ENCODE data around the gene RABAC1. TPM values are rescaled to one million over a fixed set of nuclear protein-coding genes. Genes with fewer than 3 reads are reported as not detected.
A peak's percentile ranks its signal among the peaks of the same experiment; 100 is the strongest.

RABAC1 gene
- total RNA-seq, 4 donors from 2014 or later: 75.6 to 235 (median 165) TPM

DNA sequence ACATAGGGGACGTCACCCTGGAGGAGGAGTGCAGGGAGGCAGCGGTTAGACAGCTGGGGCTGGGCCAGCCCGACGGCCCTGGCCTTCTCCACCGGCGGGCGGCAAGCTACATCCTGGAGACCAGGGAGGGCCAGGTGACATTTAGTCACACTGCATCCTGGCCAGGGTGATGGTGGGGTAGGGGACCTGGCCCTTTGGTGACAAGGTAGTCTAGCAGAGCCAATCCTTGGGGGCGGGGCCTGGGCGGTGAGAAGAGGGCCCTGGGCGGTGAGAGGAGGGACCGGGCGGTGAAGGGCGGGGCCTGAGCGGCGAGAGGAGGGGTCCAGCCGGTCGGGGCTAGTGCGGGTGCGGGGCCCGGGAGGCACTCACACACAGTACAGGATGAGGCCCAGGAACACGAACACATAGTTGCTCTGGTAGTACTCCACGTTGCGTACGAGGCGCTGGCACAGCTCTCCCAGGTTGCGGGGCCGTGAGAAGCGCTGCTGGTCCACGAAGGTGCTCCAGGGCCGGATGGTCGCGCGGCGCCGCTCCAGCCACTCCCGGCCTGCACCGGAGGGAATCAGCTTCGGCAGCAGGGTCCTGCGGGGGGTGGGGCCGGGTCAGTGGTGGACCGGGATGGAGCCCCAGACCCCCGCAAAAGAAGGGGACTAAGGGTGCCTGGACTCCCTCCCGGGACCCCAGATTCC is 610 bp downstream of the RABAC1 start:
- intact Hi-C loops (cut with DNase I; ENCODE audit: low total_unique reads): loop anchor here (5.0 kb wide), 1 partner anchor 86 kb away; no protein-coding TSS in a partner anchor
- H3K4me1 ChIP-seq: peaks cover 10 to 31% (median 15%) of the 10 kb centered on the region in 4 donors
- in situ Hi-C loops (cut with MboI; ENCODE audit: low pct_ligation_motif_present in 1 of 4, low pct_unique_long_range_greater_than_20kb in 1 of 4, low sequenced_read_pairs in 3 of 4): loop anchor here in 1 of 4 donors (10.0 kb wide), 1 partner anchor 84 kb away; the partner anchor contains the start of gene CD79A
- DNase-seq: peak; percentile 96
- WGBS, 2 donors (ENCODE audit: low coverage in 1 of 2): 1% methylated on average over 15 to 36 of the region's 43 CpGs
- H3K36me3 ChIP-seq: no peaks in the 10 kb centered on the region
- H3K27me3 ChIP-seq: no peaks in the 10 kb centered on the region
- peak overlapping the region; percentile 95 to 97 (median 97) for H3K27ac ChIP-seq
- peak overlapping the region; percentile 87 to 96 (median 94) for H3K4me3 ChIP-seq
- TF ChIP-seq POLR2AphosphoS5 (IDR thresholded peaks at IDR 0.05): peak; percentile 79 to 83 (median 79)
- TF ChIP-seq POLR2A (IDR thresholded peaks at IDR 0.05): peak; percentile 76
- TF ChIP-seq, protein P1, sequence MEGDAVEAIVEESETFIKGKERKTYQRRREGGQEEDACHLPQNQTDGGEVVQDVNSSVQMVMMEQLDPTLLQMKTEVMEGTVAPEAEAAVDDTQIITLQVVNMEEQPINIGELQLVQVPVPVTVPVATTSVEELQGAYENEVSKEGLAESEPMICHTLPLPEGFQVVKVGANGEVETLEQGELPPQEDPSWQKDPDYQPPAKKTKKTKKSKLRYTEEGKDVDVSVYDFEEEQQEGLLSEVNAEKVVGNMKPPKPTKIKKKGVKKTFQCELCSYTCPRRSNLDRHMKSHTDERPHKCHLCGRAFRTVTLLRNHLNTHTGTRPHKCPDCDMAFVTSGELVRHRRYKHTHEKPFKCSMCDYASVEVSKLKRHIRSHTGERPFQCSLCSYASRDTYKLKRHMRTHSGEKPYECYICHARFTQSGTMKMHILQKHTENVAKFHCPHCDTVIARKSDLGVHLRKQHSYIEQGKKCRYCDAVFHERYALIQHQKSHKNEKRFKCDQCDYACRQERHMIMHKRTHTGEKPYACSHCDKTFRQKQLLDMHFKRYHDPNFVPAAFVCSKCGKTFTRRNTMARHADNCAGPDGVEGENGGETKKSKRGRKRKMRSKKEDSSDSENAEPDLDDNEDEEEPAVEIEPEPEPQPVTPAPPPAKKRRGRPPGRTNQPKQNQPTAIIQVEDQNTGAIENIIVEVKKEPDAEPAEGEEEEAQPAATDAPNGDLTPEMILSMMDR (IDR thresholded peaks at IDR 0.05): no peak
- H3K9me3 ChIP-seq: no peaks in the 10 kb centered on the region

DNA sequence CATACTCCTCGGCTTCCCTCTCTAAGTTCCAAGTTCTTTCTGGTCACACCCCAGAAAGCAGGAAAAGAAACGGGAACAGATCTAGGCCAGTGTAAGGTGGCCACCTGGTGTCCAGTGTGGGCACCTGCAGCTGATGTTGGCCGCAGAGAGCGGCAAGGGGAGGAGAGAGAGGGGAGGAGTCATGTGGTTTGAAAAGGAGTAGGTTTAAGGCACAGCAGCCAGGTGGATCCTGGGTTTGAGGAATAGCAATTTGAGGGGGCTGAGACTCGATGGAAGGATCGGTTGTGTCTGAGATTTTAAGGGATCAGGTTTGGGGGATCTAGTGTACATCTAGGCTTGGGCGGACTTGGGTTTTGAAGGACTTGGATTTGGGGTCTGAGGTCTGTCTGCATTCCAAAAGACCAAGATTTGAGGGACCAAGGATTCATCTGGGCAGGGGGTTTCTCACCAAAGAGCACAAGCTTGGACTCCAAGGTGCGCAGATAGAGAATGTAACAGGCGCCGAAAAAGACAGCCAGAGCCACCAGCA is 1.2 kb downstream of the RABAC1 start:
- no peaks in the 10 kb centered on the region for H3K36me3 ChIP-seq
- H3K9me3 ChIP-seq: no peaks in the 10 kb centered on the region
- H3K27ac ChIP-seq: peak overlapping the region; percentile 95 to 97 (median 97)
- intact Hi-C loops (cut with DNase I; ENCODE audit: low total_unique reads) (loop anchor here (5.0 kb wide), 1 partner anchor 86 kb away; no protein-coding TSS in a partner anchor), in situ Hi-C loops (cut with MboI; ENCODE audit: low pct_ligation_motif_present in 1 of 4, low pct_unique_long_range_greater_than_20kb in 1 of 4, low sequenced_read_pairs in 3 of 4) (loop anchor here in 1 of 4 donors (10.0 kb wide), 1 partner anchor 83 kb away; the partner anchor contains the start of gene CD79A)
- TF ChIP-seq, protein P1 (IDR thresholded peaks at IDR 0.05): peak; percentile 69 to 98 (median 81)
- no peak for TF ChIP-seq POLR2A (IDR thresholded peaks at IDR 0.05)
- peak; percentile 24 to 62 (median 57) for TF ChIP-seq POLR2AphosphoS5 (IDR thresholded peaks at IDR 0.05)
- peak overlapping the region; percentile 87 to 96 (median 94) for H3K4me3 ChIP-seq
- peaks cover 10 to 31% (median 15%) of the 10 kb centered on the region in 4 donors for H3K4me1 ChIP-seq
- WGBS, 2 donors (ENCODE audit: low coverage in 1 of 2): 8 to 14% methylated on average over 4 to 10 of the region's 10 CpGs
- no peaks in the 10 kb centered on the region for H3K27me3 ChIP-seq
- DNase-seq: peak; percentile 86

DNA sequence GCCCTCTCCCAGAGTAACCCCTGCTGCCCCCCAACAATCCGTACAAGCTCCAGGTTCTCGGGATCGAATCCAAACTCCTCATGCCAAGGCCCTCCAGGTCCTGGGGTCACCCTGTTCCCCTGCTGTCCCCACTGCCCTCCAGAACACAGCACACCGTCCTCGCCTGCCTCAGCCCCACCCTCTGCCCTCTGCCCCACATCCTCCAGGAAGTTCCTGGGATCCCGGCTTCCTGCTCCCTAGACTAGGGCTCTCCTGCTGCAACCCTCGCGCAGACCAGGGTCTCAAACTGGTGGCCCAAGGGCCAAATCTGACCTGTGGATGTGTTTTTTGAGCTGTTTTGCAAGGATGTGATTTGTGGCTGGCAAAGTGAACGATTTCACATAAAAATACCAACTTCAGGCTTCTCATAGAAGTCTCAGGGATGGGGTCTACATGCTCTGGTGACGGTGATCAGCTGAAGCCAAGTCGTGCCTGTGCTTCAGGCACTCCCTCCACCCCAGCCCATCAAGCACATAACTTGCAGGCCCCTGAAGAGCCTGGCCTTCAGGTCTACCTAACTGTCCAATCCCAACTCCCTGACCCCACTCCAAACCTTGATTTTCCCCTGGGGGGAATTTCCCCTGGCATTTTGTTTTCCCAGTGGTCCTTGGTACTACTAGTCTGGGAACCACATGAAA is 1.8 kb downstream of the RABAC1 start:
- Histone ChIP-seq H3K9me3 (no peaks in the 10 kb centered on the region), H3K27ac (peak overlapping the region; percentile 95 to 97 (median 97)), H3K27me3 (no peaks in the 10 kb centered on the region), H3K4me1 (peaks cover 10 to 31% (median 15%) of the 10 kb centered on the region in 4 donors), H3K36me3 (no peaks in the 10 kb centered on the region), H3K4me3 (peak overlapping the region in 3 of 4 donors; percentile 9 to 37 (median 20))
- TF ChIP-seq EP300 (IDR thresholded peaks at IDR 0.05; ENCODE audit: low read depth) (no peak), POLR2A (IDR thresholded peaks at IDR 0.05) (peak; percentile 17), POLR2AphosphoS5 (IDR thresholded peaks at IDR 0.05) (peak in 1 of 3 donors; percentile 30)
- WGBS, 2 donors (ENCODE audit: low coverage in 1 of 2): 40 to 68% methylated on average over 2 to 11 of the region's 11 CpGs
- peak; percentile 79 for DNase-seq
- intact Hi-C loops (cut with DNase I; ENCODE audit: low total_unique reads) (loop anchor here (5.0 kb wide), 1 partner anchor 85 kb away; no protein-coding TSS in a partner anchor), in situ Hi-C loops (cut with MboI; ENCODE audit: low pct_ligation_motif_present in 1 of 4, low pct_unique_long_range_greater_than_20kb in 1 of 4, low sequenced_read_pairs in 3 of 4) (loop anchor here in 1 of 4 donors (10.0 kb wide), 1 partner anchor 82 kb away; the partner anchor contains the start of gene CD79A)

DNA sequence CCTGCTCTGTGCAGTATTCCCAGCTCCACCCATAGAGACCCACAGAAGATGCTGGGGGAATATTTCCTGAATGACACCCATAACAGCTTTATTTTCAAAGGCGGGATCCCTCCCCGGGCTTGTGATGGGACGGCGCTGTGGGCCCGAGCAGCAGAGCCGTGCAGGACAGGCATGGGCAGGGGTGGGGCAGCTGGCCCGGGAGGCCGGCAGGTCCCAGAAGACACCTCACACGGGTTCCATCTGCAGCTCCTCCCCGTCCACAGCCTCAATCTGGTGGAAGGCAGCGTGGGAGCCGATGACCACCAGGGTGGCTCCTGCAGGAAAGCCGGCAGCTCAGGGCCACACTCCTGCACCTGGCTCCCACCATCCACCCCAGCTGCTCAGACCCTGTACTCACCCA is 2.5 kb downstream of the RABAC1 start:
- peak; percentile 50 for DNase-seq
- Histone ChIP-seq H3K36me3 (no peaks in the 10 kb centered on the region), H3K27ac (peak overlapping the region; percentile 95 to 97 (median 97)), H3K9me3 (no peaks in the 10 kb centered on the region), H3K27me3 (no peaks in the 10 kb centered on the region), H3K4me3 (peak overlapping the region in 3 of 4 donors; percentile 9 to 37 (median 20)), H3K4me1 (peaks cover 10 to 31% (median 16%) of the 10 kb centered on the region in 4 donors)
- 64% methylated on average over 13 of the region's 13 CpGs; no CpG with 5 or more reads in 1 of the 2 donors for WGBS, 2 donors (ENCODE audit: low coverage in 1 of 2)
- intact Hi-C loops (cut with DNase I; ENCODE audit: low total_unique reads): loop anchor here (5.0 kb wide), 1 partner anchor 84 kb away; no protein-coding TSS in a partner anchor
- TF ChIP-seq EP300 (IDR thresholded peaks at IDR 0.05; ENCODE audit: low read depth) (no peak), POLR2A (IDR thresholded peaks at IDR 0.05) (no peak), POLR2AphosphoS5 (IDR thresholded peaks at IDR 0.05) (no peak)
- TF ChIP-seq, protein P1 (IDR thresholded peaks at IDR 0.05): no peak
- in situ Hi-C loops (cut with MboI; ENCODE audit: low pct_ligation_motif_present in 1 of 4, low pct_unique_long_range_greater_than_20kb in 1 of 4, low sequenced_read_pairs in 3 of 4): loop anchor here in 1 of 4 donors (10.0 kb wide), 1 partner anchor 82 kb away; the partner anchor contains the start of gene CD79A

Data from transverse colon (tissue), 4 donors.